Neural cell (in vitro differentiated cells): ENCODE results near the gene AQP12A. TPM values are rescaled to one million over a fixed set of nuclear protein-coding genes. Genes with fewer than 3 reads are reported as not detected.

Experiments
- H2AFZ ChIP-seq: fragments of 200-600, 300-800 bp; sonication (generic), shearing (Covaris generic); 2 replicates; pipeline ENCODE4 v1.6.0; 2014; ENCODE audit warnings: low read depth, mild to moderate bottlenecking, antibody characterized with exemption, low read length, moderate library complexity
- H3F3A ChIP-seq: fragments of 200-600 bp; shearing (Covaris generic); 2 replicates; pipeline ENCODE4 v1.6.1; 2016; ENCODE audit warnings: mild to moderate bottlenecking, moderate library complexity, mixed read lengths, antibody characterized with exemption, low read length; ENCODE audit not compliant: insufficient read depth, poor library complexity, severe bottlenecking
- H3K27ac ChIP-seq: fragments of 200-600, 300-800 bp; sonication (generic), shearing (Covaris generic); 2 replicates; pipeline ENCODE4 v1.5.1; 2014; ENCODE audit warnings: mild to moderate bottlenecking, low read length, moderate library complexity
- H3K27me3 ChIP-seq: fragments of 300-800, 200-600 bp; sonication (generic), shearing (Covaris generic); 2 replicates; pipeline ENCODE4 v1.6.0; 2014; ENCODE audit warnings: mild to moderate bottlenecking, low read depth, low read length, moderate library complexity; ENCODE audit not compliant: insufficient read depth
- H3K36me3 ChIP-seq: fragments of 300-800, 200-600 bp; sonication (generic), shearing (Covaris generic); 2 replicates; pipeline ENCODE4 v1.5.1; 2014; ENCODE audit warnings: mild to moderate bottlenecking, antibody characterized with exemption, low read length, moderate library complexity; ENCODE audit not compliant: insufficient read depth
- H3K4me2 ChIP-seq: fragments of 300-800, 200-600 bp; sonication (generic), shearing (Covaris generic); 2 replicates; pipeline ENCODE4 v1.6.0; 2014; ENCODE audit warnings: mild to moderate bottlenecking, low read length
- H3K4me3 ChIP-seq: fragments of 300-800, 200-600 bp; sonication (generic), shearing (Covaris generic); 2 replicates; pipeline ENCODE4 v1.5.1; 2014; ENCODE audit warnings: mild to moderate bottlenecking, low read length, moderate library complexity
- H3K79me2 ChIP-seq: fragments of 200-600 bp; shearing (Covaris generic); replicated peaks from 2 replicates; pipeline ENCODE4 v1.6.0; 2014; ENCODE audit warnings: mild to moderate bottlenecking, low read length, moderate library complexity; ENCODE audit not compliant: insufficient read depth
- H3K9ac ChIP-seq: fragments of 300-800, 200-600 bp; sonication (generic), shearing (Covaris generic); 2 replicates; pipeline ENCODE4 v1.6.1; 2016; ENCODE audit warnings: mild to moderate bottlenecking, low read length, mixed read lengths
- H3K9me2 ChIP-seq: fragments of 200-600 bp; shearing (Covaris generic); 2 replicates; pipeline ENCODE4 v1.6.1; 2016; ENCODE audit warnings: mild to moderate bottlenecking, low read length, mixed read lengths; ENCODE audit not compliant: insufficient read depth
- H3K9me3 ChIP-seq: fragments of 200-600, 300-800 bp; sonication (generic), shearing (Covaris generic); 2 replicates; pipeline ENCODE4 v1.6.1; 2016; ENCODE audit warnings: mild to moderate bottlenecking, mixed run types, low read length, moderate library complexity, mixed read lengths
- H4K20me1 ChIP-seq: fragments of 200-600 bp; shearing (Covaris generic); 2 replicates; pipeline ENCODE4 v1.6.1; 2016; ENCODE audit warnings: mild to moderate bottlenecking, mixed run types; ENCODE audit not compliant: insufficient read depth
- CTCF ChIP-seq: fragments of 450-650 bp; IDR thresholded peaks from 2 replicates; pipeline ENCODE4 v1.5.1; 2014; ENCODE audit warnings: antibody characterized with exemption, mild to moderate bottlenecking, moderate library complexity; ENCODE audit not compliant: poor library complexity, severe bottlenecking
- EP300 ChIP-seq: fragments of 450-650 bp; conservative IDR thresholded peaks from 2 replicates; pipeline ENCODE4 v1.6.1; 2014; ENCODE audit warnings: antibody characterized with exemption, mild to moderate bottlenecking, moderate library complexity; ENCODE audit not compliant: poor library complexity, severe bottlenecking
- EZH2 ChIP-seq: fragments of 200-600, 300-800 bp; shearing (Covaris generic), sonication (generic); IDR thresholded peaks from 2 replicates; pipeline ENCODE4 v1.6.1; 2014; ENCODE audit warnings: antibody characterized with exemption, low read length, borderline replicate concordance, mild to moderate bottlenecking; ENCODE audit not compliant: insufficient read depth, poor library complexity, severe bottlenecking
- MXI1 ChIP-seq: fragments of 450-650 bp; conservative IDR thresholded peaks from 2 replicates; pipeline ENCODE4 v1.6.1; 2014; ENCODE audit warnings: antibody characterized with exemption, mild to moderate bottlenecking; ENCODE audit not compliant: poor library complexity, severe bottlenecking
- POLR2AphosphoS5 ChIP-seq: IDR thresholded peaks from 2 replicates; pipeline ENCODE4 v1.6.1; 2012
- RAD21 ChIP-seq: fragments of 450-650 bp; conservative IDR thresholded peaks from 2 replicates; pipeline ENCODE4 v1.6.1; 2014; ENCODE audit warnings: antibody characterized with exemption, mild to moderate bottlenecking, moderate library complexity
- REST ChIP-seq: IDR thresholded peaks from 2 replicates; pipeline ENCODE4 v1.6.1; 2012; ENCODE audit warnings: borderline replicate concordance
- SMC3 ChIP-seq: fragments of 450-650 bp; conservative IDR thresholded peaks from 2 replicates; pipeline ENCODE4 v1.6.1; 2014; ENCODE audit warnings: antibody characterized with exemption, mild to moderate bottlenecking, moderate library complexity; ENCODE audit not compliant: poor library complexity
- TAF1 ChIP-seq: IDR thresholded peaks from 2 replicates; pipeline ENCODE4 v1.6.1; 2012; ENCODE audit warnings: low read depth
- polyA plus RNA-seq: library from polyadenylated mRNA; depleted of rRNA; stranded (reverse); fragments of >200 nt; gene quantifications from 2 replicates; pipeline ENCODE4 v1.2.3, GENCODE V29; 2014

Gene AQP12A
- polyA plus RNA-seq, 1 donor from 2014 or later: not detected

- no peak overlapping the region for H3K27ac ChIP-seq
- H3K9me2 ChIP-seq: no peaks in the 10 kb centered on the region
- no peaks in the 10 kb centered on the region for H3F3A ChIP-seq
- no peaks in the 10 kb centered on the region for H3K36me3 ChIP-seq
- no peak overlapping the region for H2AFZ ChIP-seq
- no peaks in the 10 kb centered on the region for H4K20me1 ChIP-seq
- H3K4me2 ChIP-seq: no peak overlapping the region
- H3K9me3 ChIP-seq: no peaks in the 10 kb centered on the region
- no peak overlapping the region for H3K4me3 ChIP-seq
- no peaks in the 10 kb centered on the region for H3K27me3 ChIP-seq
- no peak for TF ChIP-seq POLR2AphosphoS5
- no peak for TF ChIP-seq SMC3
- TF ChIP-seq CTCF: no peak
- TF ChIP-seq EP300: no peak
- no peak for TF ChIP-seq TAF1
- TF ChIP-seq EZH2: no peak
- TF ChIP-seq RAD21: no peak
- TF ChIP-seq MXI1: no peak
- no peak for TF ChIP-seq REST
- H3K9ac ChIP-seq: no peak overlapping the region
- H3K79me2 ChIP-seq: no peaks in the 10 kb centered on the region
Observed at GRCh38 chr2:240648650-240649275, 42.9 kb upstream of the AQP12A start.

- Histone ChIP-seq H3K4me2 (no peak overlapping the region), H4K20me1 (no peaks in the 10 kb centered on the region), H3K4me3 (no peak overlapping the region), H3K9me2 (no peaks in the 10 kb centered on the region), H3K9me3 (no peaks in the 10 kb centered on the region), H3K27ac (no peak overlapping the region), H3K27me3 (no peaks in the 10 kb centered on the region), H3K79me2 (no peaks in the 10 kb centered on the region), H3F3A (no peaks in the 10 kb centered on the region), H2AFZ (no peak overlapping the region), H3K36me3 (no peaks in the 10 kb centered on the region), H3K9ac (no peak overlapping the region)
- TF ChIP-seq EZH2: no peak
- TF ChIP-seq POLR2AphosphoS5: no peak
- TF ChIP-seq MXI1: no peak
- no peak for TF ChIP-seq RAD21
- no peak for TF ChIP-seq SMC3
Observed at GRCh38 chr2:240649331-240649730, 42.3 kb upstream of the AQP12A start.
